MM.1S (cell line): Measurements from ENCODE around the gene CD207.

Experiments
- DNase-seq: peaks from one replicate; pipeline ENCODE4 v3.0.0-alpha.2; 2015
- H2AFZ ChIP-seq: fragments of 300-600 bp; sonication (generic); 2 replicates; pipeline ENCODE4 v1.6.0; 2016; ENCODE audit warnings: antibody characterized with exemption, low read length
- H3F3A ChIP-seq: fragments of 300-600 bp; sonication (generic); 2 replicates; pipeline ENCODE4 v1.6.1; 2016; ENCODE audit warnings: mild to moderate bottlenecking, antibody characterized with exemption, low read length, moderate library complexity, mixed read lengths; ENCODE audit not compliant: insufficient read depth
- H3K27ac ChIP-seq: fragments of 300-600 bp; sonication (generic); 2 replicates; pipeline ENCODE4 v1.5.1; 2016; ENCODE audit warnings: mild to moderate bottlenecking, low read length
- H3K27me3 ChIP-seq: fragments of 300-600 bp; sonication (generic); replicated peaks from 2 replicates; pipeline ENCODE4 v1.6.0; 2016; ENCODE audit warnings: low read length; ENCODE audit not compliant: insufficient read depth
- H3K36me3 ChIP-seq: fragments of 300-600 bp; sonication (generic); replicated peaks from 2 replicates; pipeline ENCODE4 v1.6.1; 2016; ENCODE audit warnings: mild to moderate bottlenecking, low read length, mixed read lengths; ENCODE audit not compliant: insufficient read depth
- H3K4me1 ChIP-seq: fragments of 300-600 bp; sonication (generic); 2 replicates; pipeline ENCODE4 v1.6.1; 2016; ENCODE audit warnings: low read length, mixed read lengths
- H3K4me2 ChIP-seq: fragments of 300-600 bp; sonication (generic); 2 replicates; pipeline ENCODE4 v1.6.0; 2016; ENCODE audit warnings: low read depth, low read length
- H3K4me3 ChIP-seq: fragments of 300-600 bp; sonication (generic); 2 replicates; pipeline ENCODE4 v1.5.1; 2016; ENCODE audit warnings: low read length, mixed read lengths
- H3K79me2 ChIP-seq: fragments of 300-600 bp; sonication (generic); 2 replicates; pipeline ENCODE4 v1.6.1; 2016; ENCODE audit warnings: mixed run types, low read length, mixed read lengths
- H3K9ac ChIP-seq: fragments of 300-600 bp; sonication (generic); 2 replicates; pipeline ENCODE4 v1.6.1; 2016; ENCODE audit warnings: low read length, mixed read lengths
- H3K9me2 ChIP-seq: fragments of 300-600 bp; sonication (generic); replicated peaks from 2 replicates; pipeline ENCODE4 v1.6.1; 2016; ENCODE audit warnings: mild to moderate bottlenecking, low read length, mixed read lengths; ENCODE audit not compliant: insufficient read depth
- H3K9me3 ChIP-seq: fragments of 300-600 bp; sonication (generic); replicated peaks from 2 replicates; pipeline ENCODE4 v1.6.1; 2016; ENCODE audit warnings: mild to moderate bottlenecking, low read length, mixed read lengths; ENCODE audit not compliant: insufficient read depth
- H4K20me1 ChIP-seq: fragments of 300-600 bp; sonication (generic); 2 replicates; pipeline ENCODE4 v1.6.1; 2016; ENCODE audit warnings: mild to moderate bottlenecking, low read length, moderate library complexity, mixed read lengths; ENCODE audit not compliant: insufficient read depth
- EZH2 ChIP-seq: fragments of 300-600 bp; sonication (generic); optimal IDR thresholded peaks from 2 replicates; pipeline ENCODE3; 2017; ENCODE audit warnings: low read depth, mild to moderate bottlenecking, antibody characterized with exemption, low read length, mixed read lengths
- EZH2phosphoT487 ChIP-seq: fragments of 300-600 bp; sonication (generic); IDR thresholded peaks from 2 replicates; pipeline ENCODE4 v1.6.1; 2018; ENCODE audit warnings: antibody characterized with exemption, low read length
- TF ChIP-seq, protein P1 (sequence below): fragments of 300-600 bp; sonication (generic); IDR thresholded peaks from 2 replicates; pipeline ENCODE4 v1.5.1; 2016; ENCODE audit warnings: antibody characterized with exemption, low read length, mixed read lengths

CD207 gene

GRCh38 chr2:70861777-70862625 is 26.4 kb upstream of the CD207 start:
- Histone ChIP-seq H3K4me1 (no peaks in the 10 kb centered on the region), H3K27me3 (no peaks in the 10 kb centered on the region), H3K4me2 (peak overlapping the region; percentile 10; the same call in 1 of the 2 replicates), H3K9me2 (no peaks in the 10 kb centered on the region), H3K27ac (no peak overlapping the region), H3K4me3 (no peak overlapping the region), H2AFZ (peak overlapping the region; percentile 21; the same call in 1 of the 2 replicates), H3K9ac (no peak overlapping the region), H3F3A (no peaks in the 10 kb centered on the region), H3K9me3 (no peaks in the 10 kb centered on the region), H4K20me1 (no peaks in the 10 kb centered on the region), H3K79me2 (no peaks in the 10 kb centered on the region), H3K36me3 (no peaks in the 10 kb centered on the region)
- no peak for TF ChIP-seq EZH2phosphoT487
- TF ChIP-seq, protein P1, sequence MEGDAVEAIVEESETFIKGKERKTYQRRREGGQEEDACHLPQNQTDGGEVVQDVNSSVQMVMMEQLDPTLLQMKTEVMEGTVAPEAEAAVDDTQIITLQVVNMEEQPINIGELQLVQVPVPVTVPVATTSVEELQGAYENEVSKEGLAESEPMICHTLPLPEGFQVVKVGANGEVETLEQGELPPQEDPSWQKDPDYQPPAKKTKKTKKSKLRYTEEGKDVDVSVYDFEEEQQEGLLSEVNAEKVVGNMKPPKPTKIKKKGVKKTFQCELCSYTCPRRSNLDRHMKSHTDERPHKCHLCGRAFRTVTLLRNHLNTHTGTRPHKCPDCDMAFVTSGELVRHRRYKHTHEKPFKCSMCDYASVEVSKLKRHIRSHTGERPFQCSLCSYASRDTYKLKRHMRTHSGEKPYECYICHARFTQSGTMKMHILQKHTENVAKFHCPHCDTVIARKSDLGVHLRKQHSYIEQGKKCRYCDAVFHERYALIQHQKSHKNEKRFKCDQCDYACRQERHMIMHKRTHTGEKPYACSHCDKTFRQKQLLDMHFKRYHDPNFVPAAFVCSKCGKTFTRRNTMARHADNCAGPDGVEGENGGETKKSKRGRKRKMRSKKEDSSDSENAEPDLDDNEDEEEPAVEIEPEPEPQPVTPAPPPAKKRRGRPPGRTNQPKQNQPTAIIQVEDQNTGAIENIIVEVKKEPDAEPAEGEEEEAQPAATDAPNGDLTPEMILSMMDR = peak; percentile 97
- DNase-seq = peak; percentile 70

- Histone ChIP-seq H3K4me3 (no peak overlapping the region), H3K9ac (no peak overlapping the region), H4K20me1 (no peaks in the 10 kb centered on the region), H3K4me1 (peaks cover 5% of the 10 kb centered on the region; the same call in 1 of the 2 replicates), H3K4me2 (no peak overlapping the region), H2AFZ (no peak overlapping the region), H3K9me3 (no peaks in the 10 kb centered on the region), H3F3A (peaks cover 7% of the 10 kb centered on the region; the same call in 1 of the 2 replicates), H3K27ac (no peak overlapping the region), H3K36me3 (no peaks in the 10 kb centered on the region), H3K9me2 (no peaks in the 10 kb centered on the region), H3K79me2 (no peaks in the 10 kb centered on the region), H3K27me3 (no peaks in the 10 kb centered on the region)
- no peak for DNase-seq
- TF ChIP-seq, protein P1 = no peak
- no peak for TF ChIP-seq EZH2
- no peak for TF ChIP-seq EZH2phosphoT487
Observed at GRCh38 chr2:70855667-70856066, 20.1 kb upstream of the CD207 start.

DNA sequence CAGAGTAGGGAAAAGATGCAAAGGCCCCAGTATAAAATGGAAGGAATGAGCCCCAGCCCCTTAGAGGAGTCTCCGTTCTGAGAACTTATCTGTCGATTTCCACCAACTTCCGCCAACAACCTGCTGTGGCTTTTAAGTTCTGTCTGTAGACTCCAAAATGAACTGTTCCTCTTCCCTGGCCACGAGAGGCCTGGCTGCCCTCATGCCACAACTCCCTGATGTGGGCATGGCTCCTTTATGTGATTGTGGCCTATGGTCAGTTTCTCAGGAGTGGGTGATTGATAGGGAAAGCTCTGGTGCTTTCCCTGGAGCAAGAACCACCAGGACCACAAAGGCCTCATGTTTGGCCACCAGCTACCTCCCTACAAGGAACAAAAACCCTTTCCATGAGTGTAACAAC is 18.8 kb upstream of the CD207 start:
- Histone ChIP-seq H3K9ac (no peak overlapping the region), H3K4me1 (peaks cover 5% of the 10 kb centered on the region; the same call in 1 of the 2 replicates), H3F3A (peaks cover 7% of the 10 kb centered on the region; the same call in 1 of the 2 replicates), H3K27ac (no peak overlapping the region), H3K4me3 (no peak overlapping the region), H3K4me2 (no peak overlapping the region), H3K36me3 (no peaks in the 10 kb centered on the region), H2AFZ (no peak overlapping the region), H3K9me3 (no peaks in the 10 kb centered on the region), H3K27me3 (no peaks in the 10 kb centered on the region), H3K9me2 (no peaks in the 10 kb centered on the region), H3K79me2 (no peaks in the 10 kb centered on the region), H4K20me1 (no peaks in the 10 kb centered on the region)
- no peak for DNase-seq
- no peak for TF ChIP-seq EZH2phosphoT487
- TF ChIP-seq EZH2 = no peak
- TF ChIP-seq, protein P1 = no peak
